ENCODE data around the gene ATAT1. TPM values are rescaled to one million over a fixed set of nuclear protein-coding genes. Genes with fewer than 3 reads are reported as not detected.
A peak's percentile ranks its signal among the peaks of the same experiment; 100 is the strongest.

ATAT1 gene
- total RNA-seq, 1 donor from 2014 or later = 1.7 TPM

GRCh38 chr6:30690403-30691207 is 63.9 kb downstream of the ATAT1 start, which contains the start of gene NRM:
TSS of gene NRM (minus strand) at chr6:30690984. CDS start at chr6:30690974, 10 bp downstream.
- peak; percentile 67 for ATAC-seq
- intact Hi-C loops (cut with micrococcal nuclease) = no loop called here

GRCh38 chr6:30691208-30691847 is 64.7 kb downstream of the ATAT1 start:
- DNase-seq (no peak), ATAC-seq (no peak)
- intact Hi-C loops (cut with micrococcal nuclease) = no loop called here

More at GRCh38 chr6:30690403-30691207, 63.9 kb downstream of the ATAT1 start, which contains the start of gene NRM:
- peak; percentile 95 for DNase-seq

Small RNAs within 50 kb of the gene (microRNA-seq; reads per million reads assigned to microRNA genes)
- 11.8 reads per million, percentile 8 among the genes with 10 or more reads in this experiment for gene MIR877 (ENCODE audit: borderline number of aligned reads)

Other genes starting within 250 kb of the ATAT1 start
- gene HLA-E, start 137.4 kb upstream of the ATAT1 start, total RNA-seq = 155 TPM
- gene GNL1, start 70.4 kb upstream of the ATAT1 start, total RNA-seq = 18.4 TPM
- 2.9 TPM for gene PRR3, start 69.6 kb upstream of the ATAT1 start, total RNA-seq
- gene ABCF1, start 55.4 kb upstream of the ATAT1 start, total RNA-seq = 37.8 TPM
- gene PPP1R10, start 9.6 kb upstream of the ATAT1 start, total RNA-seq = 32.7 TPM
- gene MRPS18B, start 9.0 kb upstream of the ATAT1 start, total RNA-seq = 129 TPM
- 54.9 TPM for gene C6orf136, start 20.3 kb downstream of the ATAT1 start, total RNA-seq
- 20.2 TPM for gene DHX16, start 46.1 kb downstream of the ATAT1 start, total RNA-seq
- gene PPP1R18, start 59.8 kb downstream of the ATAT1 start, total RNA-seq = 15.0 TPM
- gene NRM, start 64.1 kb downstream of the ATAT1 start, total RNA-seq = 4.6 TPM
- gene MDC1, start 90.4 kb downstream of the ATAT1 start, total RNA-seq = 13.2 TPM
- 196 TPM for gene TUBB, start 93.5 kb downstream of the ATAT1 start, total RNA-seq
- 238 TPM for gene FLOT1, start 115.8 kb downstream of the ATAT1 start, total RNA-seq
- 12.7 TPM for gene IER3, start 117.7 kb downstream of the ATAT1 start, total RNA-seq